Measurements from ENCODE around the gene FBXO30.
A peak's percentile ranks its signal among the peaks of the same experiment; 100 is the strongest.

Gene FBXO30

GRCh38 chr6:145749632-145750031 lies 65.0 kb downstream of the FBXO30 start:
- DNase-seq (ENCODE audit: low read depth): peak; percentile 93

GRCh38 chr6:145745861-145746260 lies 68.7 kb downstream of the FBXO30 start:
- no peak for DNase-seq (ENCODE audit: low read depth)

DNA sequence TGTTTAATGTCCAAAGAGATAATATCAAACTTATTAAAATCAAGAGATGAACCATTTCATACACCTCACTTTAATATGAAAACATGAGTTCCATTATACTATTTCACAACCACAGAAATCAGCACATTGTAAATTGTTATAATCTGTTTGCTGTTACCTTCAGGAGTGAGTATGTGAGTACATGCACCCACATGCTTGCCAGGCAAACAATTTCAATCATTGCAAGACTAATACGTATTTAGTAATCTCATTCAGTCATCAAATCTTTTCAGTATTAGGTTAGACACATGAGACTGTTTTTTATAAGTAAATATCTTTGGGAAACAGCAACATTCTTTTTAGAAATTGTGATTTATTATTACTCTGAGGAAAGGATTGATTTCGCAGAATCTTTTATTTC lies 70.0 kb downstream of the FBXO30 start:
- no peak for DNase-seq (ENCODE audit: low read depth)

Measured in iris pigment epithelial cell (primary cell).